Medulla oblongata (tissue), 1 donor: Measurements from ENCODE around the gene DXO.
"Not testable (repeated sequence)": the region's sequence is repeated elsewhere in the genome, so short reads cannot be mapped to it uniquely, and the experiment has no call there.

Source experiments
- DNase-seq: peaks from one replicate; pipeline ENCODE4 v3.0.0-alpha.2; 2015; ENCODE audit errors: extremely low spot score

Gene DXO

DNA sequence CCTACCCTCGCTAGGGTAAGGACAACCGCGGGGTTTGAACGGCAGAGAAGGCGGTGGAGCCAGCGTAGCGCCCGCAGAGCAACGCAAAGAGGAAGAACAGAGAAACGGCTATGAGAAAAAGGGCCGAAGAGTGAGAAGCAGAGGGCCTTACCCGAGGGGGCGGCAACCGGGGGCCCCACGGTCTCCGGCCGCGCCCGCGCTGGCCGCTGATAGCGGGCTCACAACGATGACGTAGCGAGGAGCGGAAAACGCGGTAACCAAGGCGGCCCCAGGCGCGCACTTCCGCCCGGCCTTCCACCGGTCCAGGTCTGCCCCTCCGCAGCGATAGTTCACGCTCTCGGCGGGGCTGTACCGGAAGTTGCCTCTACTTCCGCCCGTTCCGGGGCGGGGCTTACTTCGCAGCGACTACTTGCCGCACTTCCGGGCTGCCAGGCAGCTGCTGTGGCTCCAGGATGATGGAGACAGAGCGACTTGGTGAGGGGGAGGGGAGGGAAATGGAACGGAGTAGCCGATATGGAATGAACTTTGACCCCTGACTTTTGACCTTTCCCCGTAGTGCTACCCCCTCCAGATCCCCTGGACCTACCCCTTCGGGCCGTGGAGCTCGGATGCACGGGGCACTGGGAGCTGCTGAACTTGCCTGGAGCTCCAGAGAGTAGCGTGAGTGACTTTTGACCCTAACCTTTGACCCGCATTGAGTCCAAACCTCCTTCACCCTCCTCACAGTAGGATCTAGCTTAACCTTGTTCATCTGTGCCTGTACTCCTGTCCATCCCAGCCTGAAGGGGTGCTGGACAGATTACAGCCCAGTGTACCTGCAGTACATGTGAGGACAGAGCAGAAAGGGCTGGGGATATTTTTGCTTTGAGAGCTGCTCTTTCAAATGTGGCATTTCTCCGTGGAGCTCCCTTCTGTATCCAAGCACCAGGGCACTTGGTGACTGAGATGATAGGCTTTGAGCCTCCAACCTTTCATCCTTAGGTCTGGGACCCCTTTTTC lies 12.9 kb downstream of the DXO start, which contains the start of the genes NELFE and SKIC2:
Gene NELFE (minus strand): TSS at position 231 of the 999 bp plus-strand sequence. CDS start 525 bp downstream, outside the sequence.
Gene SKIC2 (plus strand): TSS at position 435 of the 999 bp plus-strand sequence. CDS start 18 bp downstream, at position 453.
- peak; percentile 99 for DNase-seq

DNA sequence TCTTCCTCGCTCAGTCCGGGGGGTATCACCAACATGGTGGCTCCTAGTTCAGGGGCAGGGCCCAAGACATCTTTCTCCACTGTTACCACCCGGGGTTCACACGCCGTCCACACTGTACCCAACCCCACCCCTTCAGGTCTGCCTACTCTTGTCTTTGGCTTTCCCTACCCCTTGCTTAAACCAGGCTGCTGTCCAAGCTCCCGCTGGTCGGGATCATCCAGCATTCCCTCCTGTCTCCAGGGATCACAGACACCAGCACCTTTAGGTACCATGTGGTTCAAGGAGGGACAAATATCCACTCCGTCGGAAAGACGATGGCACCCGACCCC lies 13.6 kb downstream of the DXO start:
- DNase-seq: no peak

- no peak for DNase-seq
These were observed 15.1 kb downstream of the DXO start for GRCh38 chr6:31956796-31957195.

DNA sequence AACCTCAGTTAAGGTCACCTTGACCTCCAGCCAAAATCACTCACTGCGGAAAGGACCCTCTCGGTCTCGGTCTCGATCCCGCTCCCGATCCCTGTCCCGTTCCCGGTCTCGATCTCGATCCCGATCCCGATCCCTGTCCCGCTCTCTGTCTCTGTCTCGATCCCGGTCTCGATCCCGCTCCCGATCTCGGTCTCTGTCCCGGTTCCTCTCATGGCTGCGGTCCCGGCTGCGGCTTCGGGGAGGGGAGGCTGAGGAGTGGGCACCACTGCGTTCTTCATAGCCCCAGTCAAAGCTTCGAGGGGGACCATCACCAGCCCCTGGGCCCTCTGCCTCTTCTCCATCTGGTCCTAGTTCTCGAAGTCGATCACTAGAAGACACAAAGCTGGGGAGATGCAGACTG lies 17.4 kb downstream of the DXO start:
- no peak for DNase-seq

GRCh38 chr6:31952890-31953289 lies 19.0 kb downstream of the DXO start:
- DNase-seq: no peak

DNA sequence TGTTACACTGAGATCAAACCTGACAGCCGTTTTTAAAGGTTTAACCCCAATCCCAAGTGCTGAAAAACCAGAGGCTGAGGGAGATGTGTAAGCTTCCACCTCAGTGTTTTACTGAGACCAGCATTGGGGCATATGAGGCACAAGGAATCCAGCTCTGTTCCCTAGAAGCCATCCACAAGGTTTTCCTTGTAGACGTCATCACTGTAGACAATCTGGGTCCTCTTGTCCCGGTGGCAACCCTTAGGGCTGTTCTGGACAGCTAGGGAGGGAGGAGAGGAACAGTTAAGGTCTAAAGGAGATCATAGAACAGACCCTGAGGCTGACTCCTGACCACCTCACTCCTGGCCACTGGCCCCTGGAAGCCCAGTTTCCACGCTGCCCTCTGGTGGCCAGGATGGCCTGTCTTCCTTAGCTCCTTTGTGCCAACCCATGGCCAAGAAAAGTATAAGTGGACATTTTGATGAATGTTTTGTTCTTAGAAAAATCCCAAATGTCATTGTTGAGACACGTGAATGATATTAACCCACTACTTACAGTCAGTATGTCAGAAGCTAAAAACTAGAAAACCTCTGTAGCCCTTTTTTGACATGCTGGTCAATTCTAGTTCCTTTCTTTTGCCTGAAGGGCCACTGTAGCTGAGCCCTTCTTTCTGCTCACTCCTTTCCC lies 19.7 kb downstream of the DXO start:
- peak; percentile 60 for DNase-seq

- DNase-seq: no peak
These were observed 21.9 kb downstream of the DXO start for GRCh38 chr6:31949926-31950548.

DNA sequence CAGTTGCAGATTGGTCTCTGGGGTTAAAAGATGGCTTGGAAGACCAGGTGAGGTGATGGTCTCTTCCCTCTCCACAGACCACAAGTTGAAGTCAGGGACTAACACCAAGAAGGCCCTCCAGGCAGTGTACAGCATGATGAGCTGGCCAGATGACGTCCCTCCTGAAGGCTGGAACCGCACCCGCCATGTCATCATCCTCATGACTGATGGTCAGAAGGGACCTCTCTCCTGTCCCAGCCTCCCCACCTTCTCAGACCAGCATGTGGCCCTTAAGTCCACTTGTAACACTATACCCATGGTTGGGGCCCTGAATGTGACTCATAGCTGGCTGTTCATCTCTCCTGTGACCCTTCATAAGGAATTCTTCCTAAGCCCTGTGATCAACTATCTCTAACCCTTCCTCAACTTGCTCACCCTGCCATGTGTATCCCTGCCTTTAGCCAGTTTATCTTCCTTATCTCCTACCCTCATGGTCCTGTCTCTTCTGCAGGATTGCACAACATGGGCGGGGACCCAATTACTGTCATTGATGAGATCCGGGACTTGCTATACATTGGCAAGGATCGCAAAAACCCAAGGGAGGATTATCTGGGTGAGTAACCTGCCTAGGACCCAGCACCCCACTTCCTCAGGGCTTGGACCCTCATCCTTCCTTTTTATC lies 23.1 kb downstream of the DXO start:
- DNase-seq: no peak

DNA sequence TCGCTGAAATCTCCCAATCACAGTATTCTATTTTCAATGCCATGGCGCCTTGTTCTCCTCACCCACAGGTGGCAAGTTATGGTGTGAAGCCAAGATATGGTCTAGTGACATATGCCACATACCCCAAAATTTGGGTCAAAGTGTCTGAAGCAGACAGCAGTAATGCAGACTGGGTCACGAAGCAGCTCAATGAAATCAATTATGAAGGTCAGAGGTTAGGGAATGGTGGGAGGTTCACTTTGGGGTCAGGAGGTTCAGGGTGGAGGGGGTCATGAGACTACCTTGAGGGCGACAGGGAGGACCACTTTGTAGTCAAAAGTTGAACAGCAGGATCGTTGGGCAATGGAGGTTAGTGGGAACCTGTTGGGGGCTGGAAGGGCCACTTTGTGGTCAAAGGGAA lies 23.6 kb downstream of the DXO start:
- DNase-seq: no peak

- no peak for DNase-seq
These were observed 24.1 kb downstream of the DXO start for GRCh38 chr6:31947864-31948263.

- no peak for DNase-seq
These were observed 24.8 kb downstream of the DXO start for GRCh38 chr6:31947070-31947675.

DNA sequence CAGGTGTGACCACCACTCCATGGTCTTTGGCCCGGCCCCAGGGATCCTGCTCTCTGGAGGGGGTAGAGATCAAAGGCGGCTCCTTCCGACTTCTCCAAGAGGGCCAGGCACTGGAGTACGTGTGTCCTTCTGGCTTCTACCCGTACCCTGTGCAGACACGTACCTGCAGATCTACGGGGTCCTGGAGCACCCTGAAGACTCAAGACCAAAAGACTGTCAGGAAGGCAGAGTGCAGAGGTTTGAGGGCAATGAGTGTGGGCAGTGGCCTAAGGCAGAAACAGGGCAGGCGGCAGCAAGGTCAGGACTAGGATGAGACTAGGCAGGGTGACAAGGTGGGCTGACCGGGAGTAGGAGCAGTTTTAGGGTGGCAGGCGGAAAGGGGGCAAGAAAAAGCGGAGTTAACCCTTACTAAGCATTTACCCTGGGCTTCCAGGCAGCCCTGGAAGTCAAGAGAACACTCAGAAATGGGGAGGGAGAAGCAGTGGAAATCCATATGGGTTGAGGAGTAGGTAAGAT lies 25.5 kb downstream of the DXO start:
- DNase-seq: no peak

GRCh38 chr6:31945507-31946369 lies 26.2 kb downstream of the DXO start, which contains the start of gene CFB:
Gene CFB (plus strand): TSS chr6:31946095. CDS start chr6:31946222, 127 bp downstream.
- peak; percentile 23 for DNase-seq

GRCh38 chr6:31945154-31945506 lies 26.8 kb downstream of the DXO start:
- DNase-seq: no peak

GRCh38 chr6:31943742-31944141 lies 28.2 kb downstream of the DXO start:
- no peak for DNase-seq

- no peak for DNase-seq
These were observed 31.7 kb downstream of the DXO start for GRCh38 chr6:31940256-31940664.

DNA sequence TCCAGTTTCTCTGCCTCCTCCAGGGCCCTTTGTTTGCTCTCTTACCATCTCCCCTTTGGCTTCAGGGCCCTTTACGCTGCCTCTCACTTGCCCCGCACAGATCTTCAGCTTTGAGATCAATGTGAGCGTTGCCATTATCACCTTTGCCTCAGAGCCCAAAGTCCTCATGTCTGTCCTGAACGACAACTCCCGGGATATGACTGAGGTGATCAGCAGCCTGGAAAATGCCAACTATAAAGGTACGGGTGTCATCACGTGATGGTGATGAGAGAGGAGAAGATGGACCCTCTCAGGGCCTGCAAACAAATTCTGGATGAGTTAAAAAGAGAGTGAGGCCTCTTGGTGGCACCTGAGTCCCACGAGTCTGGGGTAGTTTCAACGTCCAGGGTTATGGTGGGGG lies 36.1 kb downstream of the DXO start:
- no peak for DNase-seq

GRCh38 chr6:31935021-31935420 lies 36.9 kb downstream of the DXO start:
- no peak for DNase-seq

DNA sequence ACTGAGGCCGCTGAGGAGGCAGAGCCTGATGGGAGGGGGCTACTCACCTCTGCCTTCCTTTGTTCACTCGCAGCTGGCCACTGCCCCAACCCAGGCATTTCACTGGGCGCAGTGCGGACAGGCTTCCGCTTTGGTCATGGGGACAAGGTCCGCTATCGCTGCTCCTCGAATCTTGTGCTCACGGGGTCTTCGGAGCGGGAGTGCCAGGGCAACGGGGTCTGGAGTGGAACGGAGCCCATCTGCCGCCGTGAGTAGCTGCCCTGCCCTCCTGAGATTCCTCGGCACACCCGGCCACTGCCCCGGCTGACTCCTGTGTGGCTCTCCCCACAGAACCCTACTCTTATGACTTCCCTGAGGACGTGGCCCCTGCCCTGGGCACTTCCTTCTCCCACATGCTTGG lies 38.4 kb downstream of the DXO start:
- DNase-seq: no peak

GRCh38 chr6:31932137-31932536 lies 39.8 kb downstream of the DXO start:
- DNase-seq: not testable (repeated sequence)
